Astrocyte of the spinal cord (primary cell): ENCODE results near the gene ACVR1C.

Experiments used
- DNase-seq: peaks from one replicate; pipeline ENCODE4 v3.0.0; 2011; ENCODE audit warnings: low read depth, low spot score
- H3K4me3 ChIP-seq: 2 replicates; pipeline ENCODE4 v1.5.1; 2011; ENCODE audit warnings: low read depth, mild to moderate bottlenecking, low read length, moderate library complexity
- in situ Hi-C: cut with HindIII; loops from 2 replicates; pipeline ENCODE4 v1.10.0; 2017; ENCODE audit warnings: low sequenced_read_pairs
- TF ChIP-seq, protein P1 (sequence below): IDR thresholded peaks from 2 replicates; pipeline ENCODE4 v1.5.1; 2012; ENCODE audit warnings: low read depth, mild to moderate bottlenecking, low read length, inconsistent platforms

The ACVR1C gene

DNA sequence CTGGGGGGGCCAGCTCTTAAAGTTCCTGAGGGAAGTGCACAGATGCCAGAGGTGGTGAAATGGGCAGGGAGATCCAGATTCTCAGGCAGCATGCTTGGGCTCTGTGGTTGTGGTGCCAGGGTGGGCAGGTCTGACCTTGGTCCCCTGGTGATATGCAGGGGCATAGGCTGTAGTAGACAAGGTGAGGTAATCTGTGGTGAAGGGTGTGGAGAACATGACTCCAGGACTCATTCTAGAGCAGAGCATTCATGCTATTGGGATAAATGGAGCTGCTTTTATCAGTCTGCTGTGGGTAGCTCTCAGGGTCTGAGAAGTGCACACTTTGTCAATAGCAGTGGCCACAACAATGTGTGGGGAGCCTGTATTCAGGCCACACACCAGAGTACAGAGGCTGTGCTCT is 16.9 kb downstream of the ACVR1C start:
- TF ChIP-seq, protein P1, sequence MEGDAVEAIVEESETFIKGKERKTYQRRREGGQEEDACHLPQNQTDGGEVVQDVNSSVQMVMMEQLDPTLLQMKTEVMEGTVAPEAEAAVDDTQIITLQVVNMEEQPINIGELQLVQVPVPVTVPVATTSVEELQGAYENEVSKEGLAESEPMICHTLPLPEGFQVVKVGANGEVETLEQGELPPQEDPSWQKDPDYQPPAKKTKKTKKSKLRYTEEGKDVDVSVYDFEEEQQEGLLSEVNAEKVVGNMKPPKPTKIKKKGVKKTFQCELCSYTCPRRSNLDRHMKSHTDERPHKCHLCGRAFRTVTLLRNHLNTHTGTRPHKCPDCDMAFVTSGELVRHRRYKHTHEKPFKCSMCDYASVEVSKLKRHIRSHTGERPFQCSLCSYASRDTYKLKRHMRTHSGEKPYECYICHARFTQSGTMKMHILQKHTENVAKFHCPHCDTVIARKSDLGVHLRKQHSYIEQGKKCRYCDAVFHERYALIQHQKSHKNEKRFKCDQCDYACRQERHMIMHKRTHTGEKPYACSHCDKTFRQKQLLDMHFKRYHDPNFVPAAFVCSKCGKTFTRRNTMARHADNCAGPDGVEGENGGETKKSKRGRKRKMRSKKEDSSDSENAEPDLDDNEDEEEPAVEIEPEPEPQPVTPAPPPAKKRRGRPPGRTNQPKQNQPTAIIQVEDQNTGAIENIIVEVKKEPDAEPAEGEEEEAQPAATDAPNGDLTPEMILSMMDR: no peak
- H3K4me3 ChIP-seq: no peak overlapping the region
- in situ Hi-C loops: no loop called here
- DNase-seq: no peak

DNA sequence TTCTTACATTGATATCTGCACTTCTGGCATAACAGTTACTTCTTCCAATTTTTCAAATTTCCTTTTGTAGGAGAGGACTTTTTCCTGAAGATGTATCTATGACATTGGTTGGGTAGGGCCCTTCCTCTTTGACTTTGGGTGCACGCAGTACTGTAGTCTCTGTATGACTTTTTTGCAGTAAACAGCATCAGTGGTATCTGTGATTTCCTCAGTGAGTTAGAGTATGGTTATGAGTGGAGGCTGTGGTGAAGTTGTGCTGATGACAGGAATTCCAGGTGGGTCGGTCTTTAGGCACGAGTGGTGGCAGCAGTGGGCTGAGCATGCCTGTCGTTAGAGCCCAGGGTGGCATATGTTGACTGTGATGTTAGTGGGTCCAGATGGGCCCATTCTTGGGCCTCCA is 17.6 kb downstream of the ACVR1C start:
- in situ Hi-C loops: no loop called here
- TF ChIP-seq, protein P1: no peak
- no peak overlapping the region for H3K4me3 ChIP-seq
- no peak for DNase-seq

DNA sequence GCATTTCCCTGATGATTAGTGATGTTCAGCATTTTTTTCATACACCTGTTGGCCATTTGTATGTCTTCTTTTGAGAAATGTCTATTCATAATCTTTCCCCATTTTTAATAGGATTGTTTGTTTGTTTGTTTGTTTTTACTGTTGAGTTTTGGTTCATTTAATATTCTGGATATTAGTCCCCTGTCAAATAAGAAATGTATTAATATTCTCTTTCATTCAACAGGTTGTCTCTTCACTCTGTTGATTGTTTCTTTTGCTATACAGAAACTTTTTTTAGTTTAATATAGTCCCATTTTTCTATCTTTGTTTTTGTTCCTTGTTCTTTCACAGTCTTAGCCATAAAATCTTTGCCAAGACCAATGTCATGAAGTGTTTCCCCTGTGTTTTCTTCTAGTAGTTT is 22.1 kb downstream of the ACVR1C start:
- TF ChIP-seq, protein P1: no peak
- no peak overlapping the region for H3K4me3 ChIP-seq
- DNase-seq: no peak
- in situ Hi-C loops: no loop called here

DNA sequence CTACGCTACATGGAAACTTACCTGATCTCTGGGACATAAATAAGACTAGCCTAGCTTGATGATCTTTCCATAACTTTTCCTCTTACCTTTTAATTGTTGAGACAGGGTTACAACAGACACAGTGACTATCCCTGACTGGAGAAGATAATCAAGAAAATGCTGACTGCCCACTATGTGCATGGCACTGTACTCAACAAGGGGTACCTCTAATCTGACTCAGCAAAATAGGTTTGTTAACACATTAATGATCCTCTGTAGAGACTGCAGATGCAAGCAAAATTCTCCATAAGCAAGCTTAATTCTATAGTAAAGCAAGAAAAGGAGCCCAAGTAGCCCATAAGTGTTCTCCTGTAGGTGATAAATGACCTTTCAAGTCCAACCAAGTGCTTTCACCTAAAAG is 25.5 kb downstream of the ACVR1C start:
- no peak overlapping the region for H3K4me3 ChIP-seq
- TF ChIP-seq, protein P1: no peak
- DNase-seq: no peak
- in situ Hi-C loops: no loop called here

DNA sequence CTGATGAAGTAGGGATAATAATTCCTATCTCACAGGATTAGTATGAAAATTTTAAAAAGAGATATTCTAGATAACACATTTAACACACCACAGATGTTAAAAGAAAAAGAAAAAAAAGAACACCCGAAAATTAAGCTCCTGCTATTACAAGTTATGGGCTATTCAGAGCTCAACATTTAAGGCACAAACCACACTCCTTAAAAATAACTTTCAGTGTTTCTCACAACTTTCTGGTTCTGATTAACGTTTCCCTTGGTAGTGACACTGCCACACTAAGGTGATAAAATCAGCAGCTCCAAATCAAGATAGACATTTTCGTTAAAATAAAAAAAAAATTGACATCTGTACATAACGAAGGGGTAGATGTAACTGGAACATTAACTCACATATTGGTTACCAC is 26.9 kb downstream of the ACVR1C start:
- no peak overlapping the region for H3K4me3 ChIP-seq
- no peak for DNase-seq
- TF ChIP-seq, protein P1: no peak
- in situ Hi-C loops: no loop called here

DNA sequence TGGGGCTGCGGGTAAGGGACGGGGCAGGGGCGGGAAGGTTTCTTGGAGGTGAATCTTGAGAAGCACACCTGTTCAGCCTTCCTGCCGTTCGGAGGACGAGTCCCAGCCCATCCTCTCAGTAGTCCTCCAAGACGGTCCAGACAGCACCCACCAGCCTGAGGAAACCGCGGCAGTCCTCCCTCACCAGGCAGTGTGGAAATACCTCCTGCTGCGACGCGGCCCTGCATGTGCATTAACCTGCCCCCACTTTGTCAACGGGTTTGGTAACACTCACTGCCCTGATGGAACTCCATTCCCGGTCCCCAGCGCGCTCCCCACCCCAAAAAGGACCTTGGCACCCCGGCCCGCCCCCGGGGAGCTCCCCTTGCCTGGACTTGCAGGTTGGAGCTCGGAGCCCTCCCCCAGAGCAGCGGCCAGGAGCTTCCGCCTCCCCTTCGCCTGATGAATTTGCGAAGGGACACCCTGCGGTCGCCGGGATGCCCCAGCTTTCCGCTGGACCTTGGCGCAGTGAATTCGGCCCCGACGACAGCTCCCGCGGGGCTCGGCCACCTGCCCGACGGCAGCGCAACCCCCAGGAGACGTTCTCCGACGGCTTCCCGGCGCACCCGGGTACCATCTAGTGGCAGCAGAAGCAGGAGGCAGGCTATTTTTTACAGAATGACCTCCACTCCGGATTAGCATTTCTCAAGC is 31.5 kb downstream of the ACVR1C start:
- peak; percentile 23 for DNase-seq
- in situ Hi-C loops: no loop called here
- TF ChIP-seq, protein P1: peak; percentile 66
- no peak overlapping the region for H3K4me3 ChIP-seq

DNA sequence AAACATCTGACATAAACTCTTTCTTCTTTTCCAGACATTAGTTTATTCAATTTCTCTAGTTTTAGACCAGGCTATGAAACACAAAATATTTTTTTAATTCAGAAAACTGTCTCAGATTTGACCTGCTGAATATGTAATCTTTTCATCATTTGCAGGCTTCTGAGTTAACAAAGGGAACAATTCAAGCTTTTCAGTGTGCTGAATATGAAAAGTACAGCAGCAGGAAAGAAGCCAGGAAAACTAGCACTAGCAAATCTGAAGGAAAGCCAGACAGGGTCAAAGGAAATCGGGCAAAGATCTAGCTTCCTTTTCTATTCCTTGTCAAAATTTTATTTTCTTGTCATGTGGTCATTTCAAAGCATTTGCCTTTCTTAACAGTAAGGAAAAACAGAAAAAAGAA is 35.3 kb downstream of the ACVR1C start:
- TF ChIP-seq, protein P1: no peak
- in situ Hi-C loops: no loop called here
- H3K4me3 ChIP-seq: no peak overlapping the region
- DNase-seq: no peak
